Prostate gland (tissue), 2 donors: ENCODE measurements around the gene CEP97. TPM values are rescaled to one million over a fixed set of nuclear protein-coding genes. Genes with fewer than 3 reads are reported as not detected.
"Not testable (repeated sequence)": the region's sequence is repeated elsewhere in the genome, so short reads cannot be mapped to it uniquely, and the experiment has no call there.

Source experiments
- DNase-seq: peaks from one replicate; pipeline ENCODE4 v3.0.0-alpha.2; 2019; ENCODE audit warnings: low spot score
- H3K27ac ChIP-seq, 2 donors: fragments of 200-600 bp; sonication (generic); 2 replicates each; pipeline ENCODE4 v1.5.1; 2017 to 2019
- H3K27me3 ChIP-seq: fragments of 200-600 bp; sonication (generic); replicated peaks from 2 replicates; pipeline ENCODE4 v1.5.1; 2019; ENCODE audit not compliant: insufficient read depth
- H3K36me3 ChIP-seq, 2 donors: fragments of 200-600 bp; sonication (generic); 1 replicate in 1 of 2; 2 replicates in 1 of 2; pipeline versions ENCODE4 v1.5.1 to v1.8.1; 2017 to 2019
- H3K4me1 ChIP-seq: fragments of 200-600 bp; sonication (generic); replicated peaks from 2 replicates; pipeline ENCODE4 v1.5.1; 2019
- H3K4me3 ChIP-seq, 2 donors: fragments of 200-600 bp; sonication (generic); 2 replicates each; pipeline ENCODE4 v1.5.1; 2017 to 2019
- H3K9me3 ChIP-seq: fragments of 200-600 bp; sonication (generic); 2 replicates; pipeline ENCODE4 v1.5.1; 2017
- CTCF ChIP-seq, 4 experiments: fragments of 200-600 bp in 2 of 4; fragments of 450-650 bp in 2 of 4; sonication (generic) in 2 of 4; IDR thresholded peaks; 1 replicate in 3 of 4; 2 replicates in 1 of 4; pipeline ENCODE4 v1.5.1; 2016 to 2019; ENCODE audit warnings: antibody characterized with exemption in 4 of 4, mild to moderate bottlenecking in 2 of 4, moderate library complexity in 2 of 4
- POLR2A ChIP-seq: fragments of 450-650 bp; IDR thresholded peaks from one replicate; pipeline ENCODE4 v1.6.1; 2016; ENCODE audit warnings: antibody characterized with exemption, mild to moderate bottlenecking
- POLR2AphosphoS5 ChIP-seq: sonication (generic); formaldehyde crosslinking; IDR thresholded peaks from one replicate; pipeline ENCODE4 v1.6.1; 2017; ENCODE audit warnings: antibody characterized with exemption
- WGBS: methylation state at CpG from one replicate; pipeline ENCODE4 v1.1.5; 2018; 5-methylcytosine and 5-hydroxymethylcytosine counted together
- intact Hi-C: fragments of 100-400 bp; cut with DNase I; formaldehyde crosslinking; loops from one replicate; pipeline ENCODE4 v1.14.2; 2022
- total RNA-seq, 2 donors: library from RNA; depleted of rRNA; stranded (reverse); fragments of >200 nt; gene quantifications; one replicate each; pipeline ENCODE4 v1.1.0, GENCODE V29; 2016

Gene CEP97
- total RNA-seq, 2 donors from 2014 or later: 5.5 to 14.7 TPM

DNA sequence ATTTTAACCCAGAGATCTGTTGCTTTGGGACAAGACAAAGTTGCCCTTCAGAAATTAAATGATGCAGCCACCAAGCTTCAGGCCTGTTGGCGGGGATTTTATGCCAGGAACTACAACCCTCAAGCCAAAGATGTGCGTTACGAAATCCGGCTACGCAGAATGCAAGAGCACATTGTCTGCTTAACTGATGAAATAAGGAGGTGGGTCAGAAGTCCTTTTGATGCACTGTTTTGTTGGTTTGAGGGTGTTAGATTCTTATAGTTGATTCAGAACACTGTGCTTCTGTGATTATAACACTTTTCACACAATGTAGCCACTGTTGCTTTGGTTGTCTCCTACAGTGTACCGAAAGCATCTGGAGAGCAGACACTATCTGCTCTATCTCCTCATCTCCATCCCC, 33.8 kb downstream of the CEP97 start:
- Histone ChIP-seq H3K27ac (no peak overlapping the region), H3K27me3 (no peaks in the 10 kb centered on the region), H3K4me3 (no peak overlapping the region), H3K4me1 (no peaks in the 10 kb centered on the region), H3K9me3 (no peaks in the 10 kb centered on the region), H3K36me3 (no peaks in the 10 kb centered on the region)
- 90% methylated on average over 6 of the region's 6 CpGs for WGBS
- no peak for DNase-seq
- intact Hi-C loops: no loop called here
- TF ChIP-seq POLR2AphosphoS5 (no peak), CTCF (IDR thresholded peaks at IDR 0.05) (no peak), POLR2A (no peak)

DNA sequence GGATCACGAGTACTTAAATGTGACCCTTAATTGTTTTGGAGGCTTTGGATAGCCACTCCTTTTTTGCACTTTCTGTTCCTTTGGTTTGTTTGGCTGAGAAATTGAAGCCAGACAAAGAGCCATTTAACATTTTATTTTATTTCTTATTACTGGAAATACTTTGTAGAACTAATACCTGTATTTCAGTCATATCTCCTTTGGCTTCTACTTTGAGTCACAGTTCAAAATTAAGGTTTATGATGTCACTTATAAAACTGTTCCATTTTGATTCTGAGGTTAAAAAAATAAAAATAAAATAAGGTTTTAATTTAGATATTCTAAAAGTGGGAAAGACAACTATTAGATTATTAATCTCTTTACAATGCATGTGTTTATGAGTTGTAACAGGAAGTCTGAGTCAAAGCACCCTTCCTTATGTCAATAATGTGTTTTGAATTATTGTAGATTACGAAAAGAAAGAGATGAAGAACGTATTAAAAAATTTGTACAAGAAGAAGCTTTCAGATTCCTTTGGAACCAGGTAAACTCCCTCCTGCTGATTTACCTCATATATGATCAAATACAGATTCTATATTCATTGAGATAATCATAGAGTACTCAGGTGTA, 37.7 kb downstream of the CEP97 start:
- Histone ChIP-seq H3K4me3 (no peak overlapping the region), H3K9me3 (no peaks in the 10 kb centered on the region), H3K4me1 (no peaks in the 10 kb centered on the region), H3K27me3 (no peaks in the 10 kb centered on the region), H3K36me3 (no peaks in the 10 kb centered on the region), H3K27ac (no peak overlapping the region)
- no peak for DNase-seq
- intact Hi-C loops: no loop called here
- no peak for TF ChIP-seq CTCF (IDR thresholded peaks at IDR 0.05)
- TF ChIP-seq POLR2A: no peak
- TF ChIP-seq POLR2AphosphoS5: no peak
- 82% methylated on average over 3 of the region's 3 CpGs for WGBS

DNA sequence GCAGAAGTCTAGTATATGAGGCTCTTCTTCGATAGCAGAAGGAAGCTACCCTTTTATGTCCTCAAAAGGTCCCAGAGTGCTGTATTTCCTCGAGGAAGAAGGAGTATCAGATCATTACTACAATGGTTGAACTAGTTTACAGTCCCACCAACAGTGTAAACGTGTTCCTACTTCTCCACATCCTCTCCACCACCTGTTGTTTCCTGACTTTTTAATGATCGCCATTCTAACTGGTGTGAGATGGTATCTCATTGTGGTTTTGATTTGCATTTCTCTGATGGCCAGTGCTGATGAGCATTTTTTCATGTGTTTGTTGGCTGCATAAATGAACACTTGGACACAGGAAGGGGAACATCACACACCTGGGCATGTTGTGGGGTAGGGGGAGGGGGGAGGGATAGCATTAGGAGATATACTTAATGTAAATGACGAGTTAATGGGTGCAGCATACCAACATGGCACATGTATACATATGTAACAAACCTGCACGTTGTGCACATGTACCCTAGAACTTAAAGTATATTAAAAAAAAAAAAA, 53.4 kb downstream of the CEP97 start:
- not testable (repeated sequence) for H3K4me1 ChIP-seq, H3K4me3 ChIP-seq, H3K9me3 ChIP-seq, H3K27me3 ChIP-seq, H3K36me3 ChIP-seq, H3K27ac ChIP-seq, DNase-seq
- intact Hi-C loops: loop anchor here (2.0 to 10.0 kb wide), 2 partner anchors 91 to 203 kb away; partner anchors contain the start of genes PCNP and RPL24
- 77% methylated on average over 6 of the region's 6 CpGs for WGBS

GRCh38 chr3:101778385-101779046, 54.1 kb downstream of the CEP97 start:
- intact Hi-C loops: loop anchor here (1.0 to 10.0 kb wide), 3 partner anchors 54 to 204 kb away; partner anchors contain the start of genes CEP97, PCNP and RPL24
- Histone ChIP-seq H3K27ac (peak overlapping the region; percentile 76 to 85), H3K27me3 (no peaks in the 10 kb centered on the region), H3K9me3 (no peaks in the 10 kb centered on the region), H3K4me1 (no peaks in the 10 kb centered on the region), H3K36me3 (no peaks in the 10 kb centered on the region), H3K4me3 (peak overlapping the region; percentile 61 to 80)
- TF ChIP-seq POLR2AphosphoS5 (no peak), CTCF (IDR thresholded peaks at IDR 0.05) (no peak), POLR2A (no peak)
- WGBS: 15% methylated on average over 21 of the region's 21 CpGs
- DNase-seq: no peak

- under 1% methylated on average over 66 of the region's 78 CpGs for WGBS
- Histone ChIP-seq H3K36me3 (no peaks in the 10 kb centered on the region), H3K4me3 (peak within 1 kb of the TSS; percentile 61 to 80), H3K27ac (peak within 1 kb of the TSS; percentile 76 to 85), H3K4me1 (no peaks in the 10 kb centered on the region), H3K9me3 (no peaks in the 10 kb centered on the region), H3K27me3 (no peaks in the 10 kb centered on the region)
- TF ChIP-seq CTCF (IDR thresholded peaks at IDR 0.05): peak in 1 of 4 experiments; percentile 12
- peak; percentile 50 for TF ChIP-seq POLR2A
- TF ChIP-seq POLR2AphosphoS5: peak; percentile 84
- DNase-seq: peak; percentile 87
- intact Hi-C loops: loop anchor here (1.0 to 10.0 kb wide), 3 partner anchors 55 to 204 kb away; partner anchors contain the start of genes CEP97, PCNP and RPL24
Measured at GRCh38 chr3:101779047-101779821, 54.8 kb downstream of the CEP97 start, which contains the start of gene NXPE3. TSS of gene NXPE3 (plus strand) at chr3:101779211. CDS start at chr3:101785597, 6,386 bp downstream.
